BJ (cell line): ENCODE results near the gene HDAC2. TPM values are rescaled to one million over a fixed set of nuclear protein-coding genes. Genes with fewer than 3 reads are reported as not detected.
A peak's percentile ranks its signal among the peaks of the same experiment; 100 is the strongest.

Source experiments
- CTCF ChIA-PET: fragments of 350-600 bp; formaldehyde crosslinking; extraction: SDS; loops from one replicate; lab custom pipeline; 2021; ENCODE audit warnings: antibody characterized with exemption, inconsistent platforms; lab: Yijun Ruan, JAX
- POLR2A ChIA-PET: fragments of 300-600 bp; sonication (Branson Sonifier 250); formaldehyde crosslinking; extraction: SDS; loops from one replicate; lab custom pipeline; 2021; ENCODE audit warnings: antibody characterized with exemption; lab: Charles Lee
- DNase-seq: peaks from one replicate; pipeline ENCODE4 v3.0.0-alpha.2; 2011; ENCODE audit warnings: low read depth
- H3K27me3 ChIP-seq: 2 replicates; pipeline ENCODE4 v1.6.0; 2011; ENCODE audit warnings: low read length; ENCODE audit not compliant: control insufficient read depth, insufficient read depth
- H3K36me3 ChIP-seq: 2 replicates; pipeline ENCODE4 v1.5.1; 2011; ENCODE audit warnings: low read length; ENCODE audit not compliant: control insufficient read depth, insufficient read depth
- H3K4me3 ChIP-seq: 2 replicates; pipeline ENCODE4 v1.5.1; 2011; ENCODE audit warnings: low read depth, mild to moderate bottlenecking, control low read depth, low read length
- polyA plus RNA-seq: library from polyadenylated mRNA; depleted of rRNA; stranded (reverse); fragments of >200 nt; gene quantifications from 2 replicates; pipeline ENCODE4 v1.2.3, GENCODE V29; 2011
- TF ChIP-seq, protein P1 (sequence below): IDR thresholded peaks from 2 replicates; pipeline ENCODE4 v1.5.1; 2011; ENCODE audit warnings: low read depth, mild to moderate bottlenecking, control low read depth, inconsistent platforms, low read length, moderate library complexity; ENCODE audit not compliant: insufficient read depth

Gene HDAC2
- polyA plus RNA-seq, 1 experiment: 48.6 TPM

GRCh38 chr6:113999284-113999683, 28.3 kb upstream of the HDAC2 start:
- Histone ChIP-seq H3K27me3 (no peaks in the 10 kb centered on the region), H3K4me3 (no peak overlapping the region), H3K36me3 (no peaks in the 10 kb centered on the region)
- DNase-seq: no peak
- ChIA-PET POLR2A (interaction anchor here (0.7 kb wide), 2 partner anchors 9 to 707 kb away, joined by 10 to 13 read pairs; no protein-coding TSS in a partner anchor), CTCF (no interaction called here)
- TF ChIP-seq, protein P1, sequence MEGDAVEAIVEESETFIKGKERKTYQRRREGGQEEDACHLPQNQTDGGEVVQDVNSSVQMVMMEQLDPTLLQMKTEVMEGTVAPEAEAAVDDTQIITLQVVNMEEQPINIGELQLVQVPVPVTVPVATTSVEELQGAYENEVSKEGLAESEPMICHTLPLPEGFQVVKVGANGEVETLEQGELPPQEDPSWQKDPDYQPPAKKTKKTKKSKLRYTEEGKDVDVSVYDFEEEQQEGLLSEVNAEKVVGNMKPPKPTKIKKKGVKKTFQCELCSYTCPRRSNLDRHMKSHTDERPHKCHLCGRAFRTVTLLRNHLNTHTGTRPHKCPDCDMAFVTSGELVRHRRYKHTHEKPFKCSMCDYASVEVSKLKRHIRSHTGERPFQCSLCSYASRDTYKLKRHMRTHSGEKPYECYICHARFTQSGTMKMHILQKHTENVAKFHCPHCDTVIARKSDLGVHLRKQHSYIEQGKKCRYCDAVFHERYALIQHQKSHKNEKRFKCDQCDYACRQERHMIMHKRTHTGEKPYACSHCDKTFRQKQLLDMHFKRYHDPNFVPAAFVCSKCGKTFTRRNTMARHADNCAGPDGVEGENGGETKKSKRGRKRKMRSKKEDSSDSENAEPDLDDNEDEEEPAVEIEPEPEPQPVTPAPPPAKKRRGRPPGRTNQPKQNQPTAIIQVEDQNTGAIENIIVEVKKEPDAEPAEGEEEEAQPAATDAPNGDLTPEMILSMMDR: no peak

DNA sequence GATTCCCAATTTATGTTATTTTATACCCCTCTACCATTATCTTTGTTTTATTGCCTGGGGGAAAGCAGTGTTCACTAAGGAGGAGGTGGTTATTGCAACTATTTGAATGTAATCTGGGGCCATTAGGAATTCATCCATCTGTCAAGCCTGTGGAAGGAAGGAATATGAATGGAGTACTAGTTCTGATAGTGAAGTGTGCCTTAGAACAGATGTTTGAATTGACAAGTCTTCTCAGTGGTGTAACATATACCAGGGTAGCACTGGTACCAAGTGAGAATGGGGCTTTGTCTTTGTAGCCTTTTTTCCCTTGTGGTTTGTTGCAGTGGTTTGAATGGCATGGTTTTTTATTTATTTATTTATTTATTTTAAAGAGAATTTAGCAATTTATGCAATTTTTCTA, 27.9 kb upstream of the HDAC2 start:
- DNase-seq: no peak
- no peak overlapping the region for H3K4me3 ChIP-seq
- no peaks in the 10 kb centered on the region for H3K36me3 ChIP-seq
- ChIA-PET POLR2A (interaction anchor here (0.7 kb wide), 2 partner anchors 10 to 707 kb away, joined by 10 to 13 read pairs; no protein-coding TSS in a partner anchor), CTCF (interaction anchor here (0.9 kb wide), 1 partner anchor 30 kb away, joined by 5 read pairs; no protein-coding TSS in a partner anchor)
- TF ChIP-seq, protein P1: no peak
- H3K27me3 ChIP-seq: no peaks in the 10 kb centered on the region

GRCh38 chr6:113997116-113997515, 26.2 kb upstream of the HDAC2 start:
- DNase-seq: peak; percentile 69
- CTCF ChIA-PET: interaction anchor here (1.2 to 8.7 kb wide), 3 partner anchors 28 to 109 kb away, joined by 3 to 195 read pairs (median 5); no protein-coding TSS in a partner anchor
- no peaks in the 10 kb centered on the region for H3K36me3 ChIP-seq
- no peaks in the 10 kb centered on the region for H3K27me3 ChIP-seq
- TF ChIP-seq, protein P1: no peak
- H3K4me3 ChIP-seq: no peak overlapping the region
- POLR2A ChIA-PET: interaction anchor here (0.6 to 0.7 kb wide), 2 partner anchors 109 to 112 kb away, joined by 3 read pairs; no protein-coding TSS in a partner anchor

DNA sequence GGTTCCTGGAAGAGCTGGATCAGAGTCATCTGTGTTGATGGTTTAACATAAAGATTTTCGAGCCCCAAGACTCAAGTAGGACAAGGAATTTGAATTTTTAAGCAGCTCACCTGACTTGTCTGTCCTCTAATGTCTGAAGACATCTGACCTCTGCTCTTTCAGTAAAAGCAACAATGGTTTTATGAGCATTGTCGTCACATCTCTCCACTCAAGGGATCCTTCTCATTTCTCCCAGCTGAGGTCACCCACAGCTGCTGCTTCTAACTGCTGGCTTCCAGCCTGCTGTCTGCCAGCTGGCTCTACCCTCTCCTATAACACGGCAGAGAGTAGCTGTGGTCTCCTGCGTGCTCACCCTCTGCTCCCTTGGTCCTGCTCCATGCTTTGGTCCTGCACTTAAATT, 24.7 kb upstream of the HDAC2 start:
- ChIA-PET CTCF (interaction anchor here (0.8 to 8.7 kb wide), 21 partner anchors 10 to 309 kb away, joined by 3 to 195 read pairs (median 5); partner anchors contain the start of gene HDAC2), POLR2A (interaction anchor here (1.1 kb wide), 1 partner anchor 24 kb away, joined by 3 read pairs; the partner anchor contains the start of gene HDAC2)
- no peak overlapping the region for H3K4me3 ChIP-seq

DNA sequence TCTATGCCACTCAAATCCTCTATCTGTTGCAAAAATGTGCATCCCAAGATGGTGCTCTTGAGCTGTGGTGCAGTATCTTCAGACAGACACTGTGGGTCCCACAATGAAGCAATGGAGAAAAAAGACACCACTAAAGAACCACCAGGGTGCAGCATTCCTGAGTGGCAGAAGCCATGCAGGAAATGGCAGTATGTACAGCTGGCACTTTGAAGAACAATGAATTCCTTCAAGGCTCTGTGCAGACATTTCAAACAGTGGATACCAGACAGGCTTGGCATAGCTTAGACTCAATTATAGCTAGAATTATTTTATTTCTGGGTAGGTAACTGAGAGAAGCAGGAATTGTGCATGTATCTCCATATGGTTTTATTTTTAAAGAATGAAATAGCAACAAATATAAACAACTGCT, 24.0 kb upstream of the HDAC2 start:
- POLR2A ChIA-PET: interaction anchor here (0.6 kb wide), 1 partner anchor 308 kb away, joined by 3 read pairs; no protein-coding TSS in a partner anchor
- TF ChIP-seq, protein P1: peak; percentile 87
- Histone ChIP-seq H3K27me3 (no peaks in the 10 kb centered on the region), H3K36me3 (no peaks in the 10 kb centered on the region), H3K4me3 (no peak overlapping the region)
- peak; percentile 54 for DNase-seq
- CTCF ChIA-PET: interaction anchor here (0.7 to 8.7 kb wide), 31 partner anchors 8 to 1176 kb away, joined by 3 to 195 read pairs (median 4); partner anchors contain the start of gene HDAC2

More for the DNA sequence above, 24.7 kb upstream of the HDAC2 start:
- no peaks in the 10 kb centered on the region for H3K36me3 ChIP-seq
- no peaks in the 10 kb centered on the region for H3K27me3 ChIP-seq
- DNase-seq: peak; percentile 92
- TF ChIP-seq, protein P1: no peak
